IMR-90 (cell line): Measurements from ENCODE around the gene SCN1B. TPM values are rescaled to one million over a fixed set of nuclear protein-coding genes. Genes with fewer than 3 reads are reported as not detected.

Experiments used
- ATAC-seq: fragments of 200-7000 bp; cut with Tn5 transposase; 2 replicates; pipeline ENCODE4 v1.9.1; 2020; ENCODE audit warnings: low read depth, mild to moderate bottlenecking, moderate library complexity
- BruUV-seq: library from RNA; stranded (reverse); fragments of 400-500 nt; replicated peaks from 2 replicates; lab custom pipeline; 2021; lab: Mats Ljungman, UMichigan
- CTCF ChIA-PET: fragments of 300-600 bp; formaldehyde crosslinking; extraction: SDS; loops from one replicate; lab custom pipeline; 2021; ENCODE audit warnings: antibody characterized with exemption; lab: Yijun Ruan, JAX
- POLR2A ChIA-PET: fragments of 300-600 bp; sonication (Branson Sonifier 250); formaldehyde crosslinking; loops from one replicate; lab custom pipeline; 2022; ENCODE audit warnings: antibody characterized with exemption; ENCODE audit not compliant: unreplicated experiment; lab: Charles Lee
- DNase-seq: peaks from one replicate; pipeline ENCODE4 v3.0.0; 2013
- H2AFZ ChIP-seq: replicated peaks from 2 replicates; pipeline ENCODE3; 2013; ENCODE audit warnings: low read length, mild to moderate bottlenecking; ENCODE audit not compliant: poor library complexity
- H2AK5ac ChIP-seq: 2 replicates; pipeline ENCODE4 v1.6.1; 2013; ENCODE audit warnings: low read depth, low read length, inconsistent platforms
- H2AK9ac ChIP-seq: replicated peaks from 2 replicates; pipeline ENCODE3; 2013; ENCODE audit warnings: mild to moderate bottlenecking, low read depth, low read length, moderate library complexity; ENCODE audit not compliant: poor library complexity
- H2BK120ac ChIP-seq: 2 replicates; pipeline ENCODE4 v1.6.1; 2013; ENCODE audit warnings: low read depth, low read length, inconsistent platforms
- H2BK15ac ChIP-seq: 3 replicates; pipeline ENCODE4 v1.6.1; 2013; ENCODE audit warnings: low read depth, low read length, inconsistent platforms
- H2BK20ac ChIP-seq: 2 replicates; pipeline ENCODE4 v1.6.1; 2013; ENCODE audit warnings: low read depth, mild to moderate bottlenecking, inconsistent platforms, low read length, moderate library complexity
- H2BK5ac ChIP-seq: 2 replicates; pipeline ENCODE4 v1.6.1; 2013; ENCODE audit warnings: mild to moderate bottlenecking, low read depth, low read length, inconsistent platforms; ENCODE audit not compliant: poor library complexity, severe bottlenecking
- H3K14ac ChIP-seq: replicated peaks from 2 replicates; pipeline ENCODE4 v1.6.1; 2013; ENCODE audit warnings: low read depth, low read length, inconsistent platforms
- H3K18ac ChIP-seq: 2 replicates; pipeline ENCODE4 v1.6.1; 2013; ENCODE audit warnings: low read depth, low read length, control low read depth
- H3K23ac ChIP-seq: 2 replicates; pipeline ENCODE4 v1.6.1; 2013; ENCODE audit warnings: low read depth, low read length, inconsistent platforms
- H3K27ac ChIP-seq: 2 replicates; pipeline ENCODE4 v1.5.1; 2013; ENCODE audit warnings: mild to moderate bottlenecking, control low read depth, low read length; ENCODE audit not compliant: insufficient read depth
- H3K27me3 ChIP-seq: 2 replicates; pipeline ENCODE4 v1.6.1; 2013; ENCODE audit warnings: low read length; ENCODE audit not compliant: control insufficient read depth, insufficient read depth
- H3K36me3 ChIP-seq: 2 replicates; pipeline ENCODE4 v1.6.1; 2013; ENCODE audit warnings: low read length, mixed read lengths; ENCODE audit not compliant: control insufficient read depth, insufficient read depth
- H3K4ac ChIP-seq: 2 replicates; pipeline ENCODE4 v1.6.1; 2013; ENCODE audit warnings: low read depth, low read length, inconsistent platforms
- H3K4me1 ChIP-seq: 2 replicates; pipeline ENCODE4 v1.6.1; 2013; ENCODE audit warnings: low read length, mixed read lengths; ENCODE audit not compliant: control insufficient read depth, insufficient read depth
- H3K4me2 ChIP-seq: 2 replicates; pipeline ENCODE4 v1.6.1; 2013; ENCODE audit warnings: low read depth, mild to moderate bottlenecking, control low read depth, low read length, moderate library complexity
- H3K4me3 ChIP-seq: 2 replicates; pipeline ENCODE4 v1.5.1; 2013; ENCODE audit warnings: low read depth, mild to moderate bottlenecking, control low read depth, low read length, moderate library complexity; ENCODE audit not compliant: insufficient read depth
- H3K56ac ChIP-seq: 2 replicates; pipeline ENCODE4 v1.6.1; 2013; ENCODE audit warnings: low read length, inconsistent platforms; ENCODE audit not compliant: insufficient read depth; ENCODE audit errors: extremely low read depth
- H3K79me1 ChIP-seq, 2 experiments: 2 replicates each; pipeline ENCODE4 v1.6.1; 2013; ENCODE audit warnings: low read length in 2 of 2, inconsistent platforms in 1 of 2, low read depth in 1 of 2
- H3K9ac ChIP-seq: 2 replicates; pipeline ENCODE4 v1.6.1; 2013; ENCODE audit warnings: low read depth, low read length, control low read depth
- H3K9me1 ChIP-seq: 2 replicates; pipeline ENCODE4 v1.6.1; 2013; ENCODE audit warnings: low read length, inconsistent platforms; ENCODE audit not compliant: insufficient read depth
- H3K9me3 ChIP-seq: 2 replicates; pipeline ENCODE4 v1.6.1; 2013; ENCODE audit warnings: low read length; ENCODE audit not compliant: control insufficient read depth, insufficient read depth
- H4K20me1 ChIP-seq: 2 replicates; pipeline ENCODE4 v1.6.1; 2013; ENCODE audit warnings: low read length, inconsistent platforms; ENCODE audit not compliant: insufficient read depth
- H4K5ac ChIP-seq: 2 replicates; pipeline ENCODE4 v1.6.1; 2013; ENCODE audit warnings: mild to moderate bottlenecking, low read depth, low read length, control low read depth
- H4K8ac ChIP-seq, 2 experiments: 2 replicates each; pipeline ENCODE4 v1.6.1; 2013; ENCODE audit warnings: low read depth in 2 of 2, low read length in 2 of 2, control low read depth in 1 of 2, inconsistent platforms in 1 of 2
- H4K91ac ChIP-seq: 2 replicates; pipeline ENCODE4 v1.6.1; 2013; ENCODE audit warnings: low read depth, low read length, inconsistent platforms; ENCODE audit not compliant: insufficient read depth
- BHLHE40 ChIP-seq: fragments of 150-350 bp; IDR thresholded peaks from 2 replicates; pipeline ENCODE4 v1.6.1; 2016; ENCODE audit warnings: mild to moderate bottlenecking, low read depth, low read length
- MAFK ChIP-seq: IDR thresholded peaks from 2 replicates; pipeline ENCODE4 v1.6.1; 2012; ENCODE audit warnings: low read depth, low read length, improper control_type of control experiment
- MAZ ChIP-seq: IDR thresholded peaks from 2 replicates; pipeline ENCODE4 v1.6.1; 2012; ENCODE audit warnings: low read depth, mild to moderate bottlenecking, low read length, improper control_type of control experiment, moderate library complexity, borderline replicate concordance
- POLR2A ChIP-seq: IDR thresholded peaks from 2 replicates; pipeline ENCODE4 v1.6.1; 2012; ENCODE audit warnings: mild to moderate bottlenecking, low read depth, low read length
- RFX5 ChIP-seq: IDR thresholded peaks from 2 replicates; pipeline ENCODE4 v1.8.0; 2012; ENCODE audit warnings: low read depth, mild to moderate bottlenecking, low read length, moderate library complexity
- WGBS, 2 experiments: methylation state at CpG; one replicate each; pipeline versions ENCODE4 v1.1.5 to v1.1.7; 2013; ENCODE audit warnings: missing lambda C conversion rate in 2 of 2; ENCODE audit not compliant: insufficient read length in 1 of 2; ENCODE audit errors: extremely low coverage in 2 of 2; 5-methylcytosine and 5-hydroxymethylcytosine counted together
- dilution Hi-C: fragments of 300-500 bp; cut with HindIII; formaldehyde crosslinking; loops from one replicate; pipeline ENCODE4 v1.14.3; 2018; ENCODE audit warnings: low sequenced_read_pairs; ENCODE audit not compliant: unreplicated experiment
- in situ Hi-C: fragments of 300-500 bp; cut with MboI; formaldehyde crosslinking; loops from 3 replicates; pipeline ENCODE4 v1.14.3; 2019; ENCODE audit warnings: low sequenced_read_pairs, inconsistent platforms, mixed read lengths
- intact Hi-C: fragments of 100-400 bp; cut with micrococcal nuclease; formaldehyde crosslinking; loops from 2 replicates; pipeline ENCODE4 v1.10.0; 2022
- polyA plus RNA-seq, 3 experiments: library from polyadenylated mRNA; depleted of rRNA; stranded (reverse); fragments of >200 nt; gene quantifications; 2 replicates each; pipeline ENCODE4 v1.2.3, GENCODE V29; 2012; ENCODE audit warnings: low replicate concordance in 1 of 3
- total RNA-seq: library from RNA; depleted of rRNA; stranded (reverse); fragments of >200 nt; gene quantifications from 2 replicates; pipeline ENCODE4 v1.2.3, GENCODE V29; 2012
- TF ChIP-seq, protein P1 (sequence below): conservative IDR thresholded peaks from 2 replicates; pipeline ENCODE4 v1.5.1; 2012; ENCODE audit warnings: mild to moderate bottlenecking, low read depth, low read length, improper control_type of control experiment

SCN1B gene
- total and polyA plus RNA-seq, 2 of the 4 experiments (the other 2 are of a cell fraction): 2.0 to 9.6 TPM

GRCh38 chr19:35034005-35034502 is 3.8 kb downstream of the SCN1B start:
- 89% methylated on average over 9 of the region's 17 CpGs; no CpG with 5 or more reads in 1 of the 2 experiments for WGBS, 2 experiments
- Histone ChIP-seq H3K23ac (no peak overlapping the region), H3K9me3 (no peaks in the 10 kb centered on the region), H3K27ac (no peak overlapping the region), H3K4me1 (peaks cover 3% of the 10 kb centered on the region; the same call in 1 of the 2 replicates), H4K20me1 (no peaks in the 10 kb centered on the region; the same call in 1 of the 2 replicates), H2BK15ac (no peak overlapping the region), H3K14ac (no peak overlapping the region), H4K8ac (no peak overlapping the region), H3K4me2 (no peak overlapping the region), H3K27me3 (no peaks in the 10 kb centered on the region; the same call in 1 of the 2 replicates), H2AK9ac (no peak overlapping the region), H3K79me1 (no peaks in the 10 kb centered on the region), H2AK5ac (no peak overlapping the region), H4K5ac (no peak overlapping the region), H3K9me1 (no peaks in the 10 kb centered on the region), H3K18ac (no peak overlapping the region), H2BK120ac (no peak overlapping the region), H3K4me3 (no peak overlapping the region), H3K4ac (no peak overlapping the region), H3K9ac (no peak overlapping the region), H2AFZ (no peak overlapping the region), H2BK20ac (no peak overlapping the region), H2BK5ac (no peak overlapping the region), H3K56ac (no peak overlapping the region), H4K91ac (no peak overlapping the region), H3K36me3 (no peaks in the 10 kb centered on the region)
- ATAC-seq (no peak), DNase-seq (no peak)
- intact Hi-C loops (no loop called here), dilution Hi-C loops (no loop called here), in situ Hi-C loops (no loop called here)
- ChIA-PET CTCF (interaction anchor here (0.6 kb wide), 1 partner anchor 59 kb away, joined by 9 read pairs; no protein-coding TSS in a partner anchor), POLR2A (no interaction called here)
- TF ChIP-seq, protein P1, sequence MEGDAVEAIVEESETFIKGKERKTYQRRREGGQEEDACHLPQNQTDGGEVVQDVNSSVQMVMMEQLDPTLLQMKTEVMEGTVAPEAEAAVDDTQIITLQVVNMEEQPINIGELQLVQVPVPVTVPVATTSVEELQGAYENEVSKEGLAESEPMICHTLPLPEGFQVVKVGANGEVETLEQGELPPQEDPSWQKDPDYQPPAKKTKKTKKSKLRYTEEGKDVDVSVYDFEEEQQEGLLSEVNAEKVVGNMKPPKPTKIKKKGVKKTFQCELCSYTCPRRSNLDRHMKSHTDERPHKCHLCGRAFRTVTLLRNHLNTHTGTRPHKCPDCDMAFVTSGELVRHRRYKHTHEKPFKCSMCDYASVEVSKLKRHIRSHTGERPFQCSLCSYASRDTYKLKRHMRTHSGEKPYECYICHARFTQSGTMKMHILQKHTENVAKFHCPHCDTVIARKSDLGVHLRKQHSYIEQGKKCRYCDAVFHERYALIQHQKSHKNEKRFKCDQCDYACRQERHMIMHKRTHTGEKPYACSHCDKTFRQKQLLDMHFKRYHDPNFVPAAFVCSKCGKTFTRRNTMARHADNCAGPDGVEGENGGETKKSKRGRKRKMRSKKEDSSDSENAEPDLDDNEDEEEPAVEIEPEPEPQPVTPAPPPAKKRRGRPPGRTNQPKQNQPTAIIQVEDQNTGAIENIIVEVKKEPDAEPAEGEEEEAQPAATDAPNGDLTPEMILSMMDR: no peak
- no peak for TF ChIP-seq MAZ
- TF ChIP-seq POLR2A: no peak
- TF ChIP-seq MAFK: no peak
- TF ChIP-seq RFX5: no peak
- no peak for TF ChIP-seq BHLHE40
- BruUV-seq: no TSS peak
